ENCODE results near the gene PKP2. TPM values are rescaled to one million over a fixed set of nuclear protein-coding genes. Genes with fewer than 3 reads are reported as not detected.

The PKP2 gene
- total RNA-seq, 1 experiment from 2014 or later, result not detected

DNA sequence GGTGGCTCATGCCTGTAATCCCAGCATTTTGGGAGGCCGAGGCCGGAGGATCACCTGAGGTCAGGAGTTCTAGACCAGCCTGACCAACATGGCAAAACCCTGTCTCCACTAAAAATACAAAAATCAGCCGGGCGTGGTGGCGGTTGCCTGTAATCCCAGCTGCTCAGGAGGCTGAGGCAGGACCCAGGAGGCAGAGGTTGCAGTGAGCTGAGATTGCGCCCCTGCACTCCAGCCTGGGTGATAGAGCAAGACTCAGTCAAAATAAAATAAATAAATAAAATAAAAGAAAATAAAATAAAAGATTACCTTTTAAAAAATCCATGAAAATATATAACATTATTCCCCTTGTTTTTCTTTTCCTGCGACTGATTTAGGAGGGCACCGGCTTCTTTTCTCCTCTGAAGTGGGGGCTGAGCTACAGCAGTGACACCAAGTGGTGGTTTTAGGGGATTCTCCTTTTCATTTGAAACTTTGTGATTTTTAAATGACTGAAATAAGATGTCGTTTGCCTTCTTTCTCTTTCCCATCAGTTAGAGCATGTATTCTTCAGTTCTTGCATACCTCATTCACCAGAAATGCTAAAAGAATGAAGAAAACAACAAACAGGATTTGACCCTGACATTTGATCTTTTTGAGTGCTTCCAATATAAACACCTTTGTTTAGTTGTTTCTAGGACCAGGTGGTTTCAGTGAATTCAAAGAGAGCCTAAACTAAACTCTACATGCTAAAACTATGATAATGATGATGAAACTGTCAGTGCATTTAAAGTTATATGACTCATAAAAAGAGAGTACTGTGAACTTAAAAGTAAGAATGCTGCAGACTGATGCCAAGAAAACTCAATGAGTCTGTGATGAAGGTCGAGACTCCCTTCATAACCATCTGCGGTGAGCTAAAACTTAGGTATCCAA lies 22.6 kb upstream of the PKP2 start:
- Histone ChIP-seq H3K36me3 (ENCODE audit: insufficient read depth, low read length) (no peaks in the 10 kb centered on the region), H3K9ac (ENCODE audit: low read length) (no peak overlapping the region), H2AFZ (ENCODE audit: low read length) (no peak overlapping the region), H3K4me1 (ENCODE audit: low read length) (no peaks in the 10 kb centered on the region), H3K27me3 (ENCODE audit: low read length) (no peaks in the 10 kb centered on the region), H3K9me3 (ENCODE audit: low read length) (no peaks in the 10 kb centered on the region), H3K4me2 (ENCODE audit: low read depth, low read length, poor library complexity, severe bottlenecking) (no peak overlapping the region), H3K9me2 (replicated peaks; ENCODE audit: insufficient read depth, low read length) (no peaks in the 10 kb centered on the region), H3K79me2 (ENCODE audit: low read length) (no peaks in the 10 kb centered on the region), H3K4me3 (ENCODE audit: low read length) (no peak overlapping the region), H4K20me1 (ENCODE audit: insufficient read depth, low read depth, low read length) (no peaks in the 10 kb centered on the region), H3K27ac (ENCODE audit: low read length) (no peak overlapping the region)
- DNase-seq, result peak; percentile 57

DNA sequence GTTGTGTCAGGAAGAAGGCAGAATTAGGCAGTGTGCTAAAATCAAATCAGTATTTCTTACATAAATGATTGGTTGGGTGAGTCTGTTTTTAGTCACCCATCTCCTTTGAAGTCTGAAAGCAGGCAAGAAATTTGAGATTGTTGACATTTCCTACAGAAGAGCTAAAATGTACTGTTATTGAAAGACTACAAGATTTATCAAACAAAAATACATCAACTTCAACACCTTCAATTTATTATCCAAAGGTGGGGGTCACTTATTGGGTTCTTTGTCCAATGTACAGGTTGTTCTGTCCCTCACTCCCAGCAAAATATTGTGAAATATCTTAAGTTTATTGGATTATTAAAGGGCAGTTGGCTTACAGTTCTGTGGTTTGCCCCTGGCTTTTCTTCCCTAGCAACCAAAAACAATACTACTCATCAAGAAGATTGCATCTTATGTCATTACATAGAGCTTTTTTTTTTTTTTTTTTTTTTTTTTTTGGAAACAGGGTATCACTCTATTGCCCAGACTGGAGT lies 20.6 kb upstream of the PKP2 start:
- no peak overlapping the region for H3K27ac ChIP-seq (ENCODE audit: low read length)
- H3K36me3 ChIP-seq (ENCODE audit: insufficient read depth, low read length), result no peaks in the 10 kb centered on the region
- DNase-seq, result no peak
- no peaks in the 10 kb centered on the region for H3K79me2 ChIP-seq (ENCODE audit: low read length)
- H3K9me2 ChIP-seq (replicated peaks; ENCODE audit: insufficient read depth, low read length), result no peaks in the 10 kb centered on the region
- H2AFZ ChIP-seq (ENCODE audit: low read length), result no peak overlapping the region
- no peaks in the 10 kb centered on the region for H4K20me1 ChIP-seq (ENCODE audit: insufficient read depth, low read depth, low read length)
- H3K9me3 ChIP-seq (ENCODE audit: low read length), result no peaks in the 10 kb centered on the region
- no peaks in the 10 kb centered on the region for H3K27me3 ChIP-seq (ENCODE audit: low read length)
- no peak overlapping the region for H3K9ac ChIP-seq (ENCODE audit: low read length)
- H3K4me2 ChIP-seq (ENCODE audit: low read depth, low read length, poor library complexity, severe bottlenecking), result no peak overlapping the region
- H3K4me1 ChIP-seq (ENCODE audit: low read length), result no peaks in the 10 kb centered on the region
- no peak overlapping the region for H3K4me3 ChIP-seq (ENCODE audit: low read length)

DNA sequence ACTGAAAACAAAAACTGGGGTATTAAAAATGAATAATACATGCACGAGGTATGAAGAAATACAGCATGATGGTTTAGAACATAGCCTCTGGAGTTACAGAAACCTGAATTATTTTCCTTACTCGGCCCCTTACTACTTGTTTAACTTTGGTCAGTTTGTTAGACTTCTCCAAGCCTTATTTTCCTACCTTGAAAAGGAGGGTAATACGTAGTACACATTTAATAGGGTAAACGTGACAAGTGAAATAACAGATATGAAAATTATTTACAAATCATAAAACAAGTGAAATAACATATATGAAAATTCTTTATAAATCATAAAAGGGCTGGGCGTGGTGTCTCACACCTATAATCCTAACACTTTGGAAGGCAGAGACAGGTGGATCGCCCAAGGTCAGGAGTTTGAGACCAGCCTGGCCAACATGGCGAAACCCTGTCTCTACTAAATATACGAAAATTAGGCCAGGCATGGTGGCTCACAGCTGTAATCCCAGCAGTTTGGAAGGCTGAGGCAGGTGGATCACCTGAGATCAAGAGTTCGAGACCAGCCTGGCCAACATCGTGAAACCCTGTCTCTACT lies 11.4 kb upstream of the PKP2 start:
- no peak overlapping the region for H3K4me3 ChIP-seq (ENCODE audit: low read length)
- H3K4me2 ChIP-seq (ENCODE audit: low read depth, low read length, poor library complexity, severe bottlenecking), result no peak overlapping the region
- H3K9me2 ChIP-seq (replicated peaks; ENCODE audit: insufficient read depth, low read length), result no peaks in the 10 kb centered on the region
- no peaks in the 10 kb centered on the region for H3K9me3 ChIP-seq (ENCODE audit: low read length)
- H3K36me3 ChIP-seq (ENCODE audit: insufficient read depth, low read length), result no peaks in the 10 kb centered on the region
- no peaks in the 10 kb centered on the region for H3K79me2 ChIP-seq (ENCODE audit: low read length)
- no peaks in the 10 kb centered on the region for H3K4me1 ChIP-seq (ENCODE audit: low read length)
- H3K27me3 ChIP-seq (ENCODE audit: low read length), result no peaks in the 10 kb centered on the region
- H4K20me1 ChIP-seq (ENCODE audit: insufficient read depth, low read depth, low read length), result no peaks in the 10 kb centered on the region
- no peak for DNase-seq
- no peak overlapping the region for H3K9ac ChIP-seq (ENCODE audit: low read length)
- H3K27ac ChIP-seq (ENCODE audit: low read length), result no peak overlapping the region
- H2AFZ ChIP-seq (ENCODE audit: low read length), result no peak overlapping the region

GRCh38 chr12:32907166-32907565 lies 10.6 kb upstream of the PKP2 start:
- no peaks in the 10 kb centered on the region for H4K20me1 ChIP-seq (ENCODE audit: insufficient read depth, low read depth, low read length)
- no peaks in the 10 kb centered on the region for H3K9me3 ChIP-seq (ENCODE audit: low read length)
- H3K9me2 ChIP-seq (replicated peaks; ENCODE audit: insufficient read depth, low read length), result no peaks in the 10 kb centered on the region
- H3K36me3 ChIP-seq (ENCODE audit: insufficient read depth, low read length), result no peaks in the 10 kb centered on the region
- no peaks in the 10 kb centered on the region for H3K27me3 ChIP-seq (ENCODE audit: low read length)
- no peak for DNase-seq
- H3K4me3 ChIP-seq (ENCODE audit: low read length), result no peak overlapping the region
- H2AFZ ChIP-seq (ENCODE audit: low read length), result no peak overlapping the region
- H3K79me2 ChIP-seq (ENCODE audit: low read length), result no peaks in the 10 kb centered on the region
- H3K4me1 ChIP-seq (ENCODE audit: low read length), result no peaks in the 10 kb centered on the region
- no peak overlapping the region for H3K9ac ChIP-seq (ENCODE audit: low read length)
- H3K4me2 ChIP-seq (ENCODE audit: low read depth, low read length, poor library complexity, severe bottlenecking), result no peak overlapping the region
- H3K27ac ChIP-seq (ENCODE audit: low read length), result no peak overlapping the region

DNA sequence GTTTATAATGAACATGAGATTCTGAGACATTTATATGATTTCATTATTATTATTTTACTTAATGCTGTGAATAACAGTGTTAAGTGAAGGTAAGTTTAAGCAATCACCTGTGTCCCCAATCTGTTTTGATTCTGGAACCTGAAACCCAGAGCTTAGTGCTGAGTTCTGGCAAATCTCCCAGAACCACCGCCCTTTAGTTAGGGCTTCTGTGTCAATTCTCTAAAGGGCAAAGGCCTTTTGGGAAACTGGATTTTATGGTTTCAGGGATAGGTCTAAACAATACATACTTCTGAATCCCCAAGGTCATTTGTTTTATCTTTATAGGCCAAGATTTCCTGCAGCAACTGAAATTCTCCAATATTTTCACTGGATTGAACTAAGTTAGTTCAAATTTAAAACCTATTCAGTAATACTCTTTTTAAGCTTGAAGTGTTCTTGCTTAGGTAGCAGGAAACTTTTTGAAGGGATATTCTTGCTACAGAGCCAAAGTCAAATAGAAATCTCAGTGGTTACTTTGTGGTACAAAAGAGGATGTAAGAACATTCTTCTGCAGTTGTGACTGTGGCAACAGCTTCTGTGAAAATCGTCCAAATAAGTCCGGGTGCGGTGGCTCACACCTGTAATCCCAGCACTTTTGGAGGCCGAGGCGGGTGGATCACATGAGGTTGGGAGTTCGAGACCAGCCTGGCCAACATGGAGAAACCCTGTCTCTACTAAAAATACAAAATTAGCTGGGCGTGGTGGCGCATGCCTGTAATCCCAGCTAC lies 10.0 kb upstream of the PKP2 start:
- H3K27ac ChIP-seq (ENCODE audit: low read length), result no peak overlapping the region
- DNase-seq, result no peak
- no peaks in the 10 kb centered on the region for H3K79me2 ChIP-seq (ENCODE audit: low read length)

GRCh38 chr12:32903763-32904162 lies 7.2 kb upstream of the PKP2 start:
- no peaks in the 10 kb centered on the region for H3K79me2 ChIP-seq (ENCODE audit: low read length)
- no peaks in the 10 kb centered on the region for H3K9me3 ChIP-seq (ENCODE audit: low read length)
- no peak overlapping the region for H2AFZ ChIP-seq (ENCODE audit: low read length)
- no peak overlapping the region for H3K4me3 ChIP-seq (ENCODE audit: low read length)
- no peak overlapping the region for H3K9ac ChIP-seq (ENCODE audit: low read length)
- no peaks in the 10 kb centered on the region for H3K27me3 ChIP-seq (ENCODE audit: low read length)
- no peaks in the 10 kb centered on the region for H3K4me1 ChIP-seq (ENCODE audit: low read length)
- H3K9me2 ChIP-seq (replicated peaks; ENCODE audit: insufficient read depth, low read length), result no peaks in the 10 kb centered on the region
- H3K27ac ChIP-seq (ENCODE audit: low read length), result no peak overlapping the region
- H3K4me2 ChIP-seq (ENCODE audit: low read depth, low read length, poor library complexity, severe bottlenecking), result no peak overlapping the region
- H4K20me1 ChIP-seq (ENCODE audit: insufficient read depth, low read depth, low read length), result no peaks in the 10 kb centered on the region
- H3K36me3 ChIP-seq (ENCODE audit: insufficient read depth, low read length), result no peaks in the 10 kb centered on the region
- no peak for DNase-seq

More for the DNA sequence above, 10.0 kb upstream of the PKP2 start:
- Histone ChIP-seq H3K36me3 (ENCODE audit: insufficient read depth, low read length) (no peaks in the 10 kb centered on the region), H3K9ac (ENCODE audit: low read length) (no peak overlapping the region), H3K4me3 (ENCODE audit: low read length) (no peak overlapping the region), H3K9me3 (ENCODE audit: low read length) (no peaks in the 10 kb centered on the region), H3K4me2 (ENCODE audit: low read depth, low read length, poor library complexity, severe bottlenecking) (no peak overlapping the region), H3K27me3 (ENCODE audit: low read length) (no peaks in the 10 kb centered on the region), H4K20me1 (ENCODE audit: insufficient read depth, low read depth, low read length) (no peaks in the 10 kb centered on the region), H2AFZ (ENCODE audit: low read length) (no peak overlapping the region), H3K9me2 (replicated peaks; ENCODE audit: insufficient read depth, low read length) (no peaks in the 10 kb centered on the region), H3K4me1 (ENCODE audit: low read length) (no peaks in the 10 kb centered on the region)

DNA sequence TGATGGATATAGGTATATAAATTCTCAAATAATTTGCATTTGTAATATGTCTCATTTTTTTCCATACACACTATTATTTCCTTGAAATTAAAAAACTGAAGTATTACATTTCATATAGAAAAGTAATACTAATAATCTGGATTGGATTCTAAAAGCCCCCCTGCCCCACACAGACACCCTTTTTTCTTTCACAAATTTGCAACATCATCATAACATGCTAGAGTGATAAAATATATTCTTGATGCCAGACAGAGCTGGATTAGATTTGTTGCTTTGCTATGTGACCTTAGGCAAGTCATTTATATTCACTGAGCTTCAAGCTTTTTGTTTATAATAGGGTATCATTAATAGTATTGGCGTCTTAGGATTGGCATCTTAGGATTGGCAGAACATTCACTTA lies 6.7 kb upstream of the PKP2 start:
- no peaks in the 10 kb centered on the region for H3K9me2 ChIP-seq (replicated peaks; ENCODE audit: insufficient read depth, low read length)
- no peaks in the 10 kb centered on the region for H4K20me1 ChIP-seq (ENCODE audit: insufficient read depth, low read depth, low read length)
- H3K79me2 ChIP-seq (ENCODE audit: low read length), result no peaks in the 10 kb centered on the region
- no peak for DNase-seq
- no peak overlapping the region for H2AFZ ChIP-seq (ENCODE audit: low read length)
- H3K27me3 ChIP-seq (ENCODE audit: low read length), result no peaks in the 10 kb centered on the region
- no peak overlapping the region for H3K4me2 ChIP-seq (ENCODE audit: low read depth, low read length, poor library complexity, severe bottlenecking)
- no peaks in the 10 kb centered on the region for H3K4me1 ChIP-seq (ENCODE audit: low read length)
- no peaks in the 10 kb centered on the region for H3K9me3 ChIP-seq (ENCODE audit: low read length)
- H3K27ac ChIP-seq (ENCODE audit: low read length), result no peak overlapping the region
- H3K4me3 ChIP-seq (ENCODE audit: low read length), result no peak overlapping the region
- H3K36me3 ChIP-seq (ENCODE audit: insufficient read depth, low read length), result no peaks in the 10 kb centered on the region
- no peak overlapping the region for H3K9ac ChIP-seq (ENCODE audit: low read length)

Data from Karpas-422 (cell line).